Jurkat, Clone E6-1 (cell line): Measurements from ENCODE around the gene C2CD2L.
A peak's percentile ranks its signal among the peaks of the same experiment; 100 is the strongest.
"Not testable (repeated sequence)": the region's sequence is repeated elsewhere in the genome, so short reads cannot be mapped to it uniquely, and the experiment has no call there.

Source experiments
- DNase-seq: peaks from one replicate; pipeline ENCODE4 v3.0.0-alpha.2; 2011; ENCODE audit warnings: low read depth, low spot score
- H3K4me3 ChIP-seq: 2 replicates; pipeline ENCODE4 v1.5.1; 2011; ENCODE audit warnings: mild to moderate bottlenecking, low read length, control low read depth, moderate library complexity

Gene C2CD2L

GRCh38 chr11:119112314-119113020 is 5.3 kb downstream of the C2CD2L start:
- no peak for DNase-seq

GRCh38 chr11:119113716-119114115 is 6.6 kb downstream of the C2CD2L start:
- no peak overlapping the region for H3K4me3 ChIP-seq
- no peak for DNase-seq

More at GRCh38 chr11:119112314-119113020, 5.3 kb downstream of the C2CD2L start:
- no peak overlapping the region for H3K4me3 ChIP-seq

- no peak overlapping the region for H3K4me3 ChIP-seq
- DNase-seq: no peak
Measured at GRCh38 chr11:119114351-119114750, 7.2 kb downstream of the C2CD2L start.

GRCh38 chr11:119115484-119116234 is 8.5 kb downstream of the C2CD2L start:
- H3K4me3 ChIP-seq: peak overlapping the region; percentile 3; the same call in 1 of the 2 replicates
- DNase-seq: peak; percentile 70

GRCh38 chr11:119116235-119116594 is 9.1 kb downstream of the C2CD2L start:
- no peak for DNase-seq
- no peak overlapping the region for H3K4me3 ChIP-seq

GRCh38 chr11:119116601-119117000 is 9.5 kb downstream of the C2CD2L start:
- DNase-seq: no peak
- H3K4me3 ChIP-seq: no peak overlapping the region

- no peak for DNase-seq
- H3K4me3 ChIP-seq: no peak overlapping the region
Measured at GRCh38 chr11:119117004-119117706, 10.0 kb downstream of the C2CD2L start.

GRCh38 chr11:119118227-119118626 is 11.1 kb downstream of the C2CD2L start:
- no peak overlapping the region for H3K4me3 ChIP-seq
- DNase-seq: no peak

GRCh38 chr11:119118946-119119345 is 11.8 kb downstream of the C2CD2L start:
- H3K4me3 ChIP-seq: no peak overlapping the region
- DNase-seq: no peak

GRCh38 chr11:119120639-119121007 is 13.5 kb downstream of the C2CD2L start:
- no peak for DNase-seq
- peak overlapping the region; percentile 62 for H3K4me3 ChIP-seq

- peak within 1 kb of the TSS; percentile 98 for H3K4me3 ChIP-seq
Measured at GRCh38 chr11:119121008-119121810, 14.1 kb downstream of the C2CD2L start, which contains the start of gene HINFP. HINFP (plus strand) TSS chr11:119121580; CDS start chr11:119126945, 5,365 bp downstream.

GRCh38 chr11:119121811-119122124 is 14.6 kb downstream of the C2CD2L start:
- DNase-seq: no peak
- H3K4me3 ChIP-seq: peak overlapping the region; percentile 98

More at GRCh38 chr11:119121008-119121810, 14.1 kb downstream of the C2CD2L start, which contains the start of gene HINFP:
- peak; percentile 99 for DNase-seq

GRCh38 chr11:119125821-119126220 is 18.7 kb downstream of the C2CD2L start:
- no peak overlapping the region for H3K4me3 ChIP-seq
- DNase-seq: no peak

- no peak for DNase-seq
- no peak overlapping the region for H3K4me3 ChIP-seq
Measured at GRCh38 chr11:119126675-119127268, 19.6 kb downstream of the C2CD2L start.

- H3K4me3 ChIP-seq: no peak overlapping the region
- DNase-seq: no peak
Measured at GRCh38 chr11:119130662-119131061, 23.5 kb downstream of the C2CD2L start.

- no peak for DNase-seq
- no peak overlapping the region for H3K4me3 ChIP-seq
Measured at GRCh38 chr11:119134389-119134978, 27.3 kb downstream of the C2CD2L start.

- H3K4me3 ChIP-seq: not testable (repeated sequence)
Measured at GRCh38 chr11:119139276-119139675, 32.1 kb downstream of the C2CD2L start.

GRCh38 chr11:119144825-119145486 is 37.8 kb downstream of the C2CD2L start:
- no peak overlapping the region for H3K4me3 ChIP-seq
- peak; percentile 41 for DNase-seq

More at GRCh38 chr11:119139276-119139675, 32.1 kb downstream of the C2CD2L start:
- not testable (repeated sequence) for DNase-seq
